ENCODE data around the gene ZNF135.

- TF ChIP-seq EGR1 (IDR thresholded peaks at IDR 0.05; ENCODE audit: low read depth in 2 of 2) = no peak
- TF ChIP-seq CTCF (IDR thresholded peaks at IDR 0.05; ENCODE audit: low read depth, low read length, missing input control) = no peak
- no peak for TF ChIP-seq REST (IDR thresholded peaks at IDR 0.05)
- TF ChIP-seq GABPA (IDR thresholded peaks at IDR 0.05 in 1 of 2, conservative IDR thresholded peaks at IDR 0.05 in 1 of 2) = no peak
- no peak for TF ChIP-seq FOXA1 (IDR thresholded peaks at IDR 0.05)
- TF ChIP-seq RXRA (IDR thresholded peaks at IDR 0.05) = no peak
- no peak for TF ChIP-seq ATF3 (IDR thresholded peaks at IDR 0.05)
- no peak for TF ChIP-seq RAD21 (IDR thresholded peaks at IDR 0.05)
- TF ChIP-seq ZBTB33 (IDR thresholded peaks at IDR 0.05) = no peak
- TF ChIP-seq TAF1 (conservative IDR thresholded peaks at IDR 0.05) = no peak
- no peak for TF ChIP-seq SP1 (IDR thresholded peaks at IDR 0.05)
- TF ChIP-seq JUND (IDR thresholded peaks at IDR 0.05) = no peak
- no peak for TF ChIP-seq NR2F2 (IDR thresholded peaks at IDR 0.05)
- TF ChIP-seq YY1 (IDR thresholded peaks at IDR 0.05) = no peak
These were observed 39.6 kb downstream of the ZNF135 start for GRCh38 chr19:58098682-58098998.

All from liver (tissue), 3 donors.